ENCODE results near the gene SORCS1.

The SORCS1 gene

GRCh38 chr10:106982268-106982667 is 182.2 kb downstream of the SORCS1 start:
- DNase-seq: no peak

- no peak for DNase-seq
Observed at GRCh38 chr10:106981452-106982075, 182.9 kb downstream of the SORCS1 start.

GRCh38 chr10:106980495-106981451 is 183.7 kb downstream of the SORCS1 start:
- no peak for DNase-seq

GRCh38 chr10:106978756-106979155 is 185.8 kb downstream of the SORCS1 start:
- no peak for DNase-seq

- no peak for DNase-seq
Observed at GRCh38 chr10:106973716-106974115, 190.8 kb downstream of the SORCS1 start.

GRCh38 chr10:106973288-106973687 is 191.2 kb downstream of the SORCS1 start:
- DNase-seq: no peak

- no peak for DNase-seq
Observed at GRCh38 chr10:106972381-106972780, 192.1 kb downstream of the SORCS1 start.

- DNase-seq: no peak
Observed at GRCh38 chr10:106971411-106971831, 193.1 kb downstream of the SORCS1 start.

GRCh38 chr10:106967452-106967851 is 197.1 kb downstream of the SORCS1 start:
- no peak for DNase-seq

GRCh38 chr10:106960812-106961211 is 203.7 kb downstream of the SORCS1 start:
- no peak for DNase-seq

GRCh38 chr10:106959521-106959920 is 205.0 kb downstream of the SORCS1 start:
- no peak for DNase-seq

- no peak for DNase-seq
Observed at GRCh38 chr10:106958589-106959361, 205.7 kb downstream of the SORCS1 start.

- no peak for DNase-seq
Observed at GRCh38 chr10:106957823-106958588, 206.5 kb downstream of the SORCS1 start.

GRCh38 chr10:106956216-106956915 is 208.1 kb downstream of the SORCS1 start:
- DNase-seq: no peak

GRCh38 chr10:106955133-106955532 is 209.4 kb downstream of the SORCS1 start:
- DNase-seq: no peak

GRCh38 chr10:106952033-106952432 is 212.5 kb downstream of the SORCS1 start:
- DNase-seq: no peak

- DNase-seq: no peak
Observed at GRCh38 chr10:106949680-106950478, 214.6 kb downstream of the SORCS1 start.

- no peak for DNase-seq
Observed at GRCh38 chr10:106947643-106948042, 216.9 kb downstream of the SORCS1 start.

GRCh38 chr10:106942035-106942662 is 222.4 kb downstream of the SORCS1 start:
- no peak for DNase-seq

- no peak for DNase-seq
Observed at GRCh38 chr10:106941297-106942034, 223.0 kb downstream of the SORCS1 start.

All from activated CD4-positive, alpha-beta T cell treated with anti-CD3 and anti-CD28 coated beads for 1 hour (primary cell).